ENCODE data around the gene BORCS8.

BORCS8 gene

GRCh38 chr19:19215792-19216191 lies 23.8 kb upstream of the BORCS8 start:
- Histone ChIP-seq H3K36me3 (ENCODE audit: control insufficient read depth, insufficient read depth, low read length) (no peaks in the 10 kb centered on the region), H3K9me3 (ENCODE audit: control insufficient read depth, low read length) (no peaks in the 10 kb centered on the region), H3K4me3 (ENCODE audit: insufficient read depth, low read depth, low read length, poor library complexity, severe bottlenecking) (no peak overlapping the region), H3K27me3 (replicated peaks; ENCODE audit: control insufficient read depth, insufficient read depth, low read length, poor library complexity, severe bottlenecking) (peaks cover 42% of the 10 kb centered on the region), H3K4me1 (ENCODE audit: control insufficient read depth, insufficient read depth, low read length, poor library complexity, severe bottlenecking) (no peaks in the 10 kb centered on the region), H3K27ac (ENCODE audit: insufficient read depth, low read length, poor library complexity, severe bottlenecking) (no peak overlapping the region)
- DNase-seq: no peak

GRCh38 chr19:19214892-19215291 lies 22.9 kb upstream of the BORCS8 start:
- H3K27me3 ChIP-seq (replicated peaks; ENCODE audit: control insufficient read depth, insufficient read depth, low read length, poor library complexity, severe bottlenecking): peaks cover 42% of the 10 kb centered on the region

GRCh38 chr19:19214159-19214490 lies 22.2 kb upstream of the BORCS8 start:
- H3K36me3 ChIP-seq (ENCODE audit: control insufficient read depth, insufficient read depth, low read length): no peaks in the 10 kb centered on the region
- H3K27me3 ChIP-seq (replicated peaks; ENCODE audit: control insufficient read depth, insufficient read depth, low read length, poor library complexity, severe bottlenecking): peaks cover 42% of the 10 kb centered on the region
- H3K9me3 ChIP-seq (ENCODE audit: control insufficient read depth, low read length): no peaks in the 10 kb centered on the region
- H3K4me3 ChIP-seq (ENCODE audit: insufficient read depth, low read depth, low read length, poor library complexity, severe bottlenecking): no peak overlapping the region
- DNase-seq: no peak
- H3K27ac ChIP-seq (ENCODE audit: insufficient read depth, low read length, poor library complexity, severe bottlenecking): no peak overlapping the region
- H3K4me1 ChIP-seq (ENCODE audit: control insufficient read depth, insufficient read depth, low read length, poor library complexity, severe bottlenecking): no peaks in the 10 kb centered on the region

More at GRCh38 chr19:19214892-19215291, 22.9 kb upstream of the BORCS8 start:
- no peaks in the 10 kb centered on the region for H3K36me3 ChIP-seq (ENCODE audit: control insufficient read depth, insufficient read depth, low read length)
- no peaks in the 10 kb centered on the region for H3K9me3 ChIP-seq (ENCODE audit: control insufficient read depth, low read length)
- no peak overlapping the region for H3K4me3 ChIP-seq (ENCODE audit: insufficient read depth, low read depth, low read length, poor library complexity, severe bottlenecking)
- DNase-seq: no peak
- H3K4me1 ChIP-seq (ENCODE audit: control insufficient read depth, insufficient read depth, low read length, poor library complexity, severe bottlenecking): no peaks in the 10 kb centered on the region
- H3K27ac ChIP-seq (ENCODE audit: insufficient read depth, low read length, poor library complexity, severe bottlenecking): no peak overlapping the region

- H3K36me3 ChIP-seq (ENCODE audit: control insufficient read depth, insufficient read depth, low read length): no peaks in the 10 kb centered on the region
- no peak for DNase-seq
- no peaks in the 10 kb centered on the region for H3K4me1 ChIP-seq (ENCODE audit: control insufficient read depth, insufficient read depth, low read length, poor library complexity, severe bottlenecking)
- no peak overlapping the region for H3K27ac ChIP-seq (ENCODE audit: insufficient read depth, low read length, poor library complexity, severe bottlenecking)
- H3K4me3 ChIP-seq (ENCODE audit: insufficient read depth, low read depth, low read length, poor library complexity, severe bottlenecking): no peak overlapping the region
- H3K9me3 ChIP-seq (ENCODE audit: control insufficient read depth, low read length): no peaks in the 10 kb centered on the region
- peaks cover 42% of the 10 kb centered on the region for H3K27me3 ChIP-seq (replicated peaks; ENCODE audit: control insufficient read depth, insufficient read depth, low read length, poor library complexity, severe bottlenecking)
These were observed 21.6 kb upstream of the BORCS8 start for GRCh38 chr19:19213426-19214158.

GRCh38 chr19:19212916-19213315 lies 21.0 kb upstream of the BORCS8 start:
- no peaks in the 10 kb centered on the region for H3K36me3 ChIP-seq (ENCODE audit: control insufficient read depth, insufficient read depth, low read length)
- peaks cover 2% of the 10 kb centered on the region for H3K4me1 ChIP-seq (ENCODE audit: control insufficient read depth, insufficient read depth, low read length, poor library complexity, severe bottlenecking)
- peaks cover 42% of the 10 kb centered on the region for H3K27me3 ChIP-seq (replicated peaks; ENCODE audit: control insufficient read depth, insufficient read depth, low read length, poor library complexity, severe bottlenecking)
- H3K27ac ChIP-seq (ENCODE audit: insufficient read depth, low read length, poor library complexity, severe bottlenecking): no peak overlapping the region
- no peak overlapping the region for H3K4me3 ChIP-seq (ENCODE audit: insufficient read depth, low read depth, low read length, poor library complexity, severe bottlenecking)
- H3K9me3 ChIP-seq (ENCODE audit: control insufficient read depth, low read length): no peaks in the 10 kb centered on the region
- DNase-seq: no peak

- Histone ChIP-seq H3K4me3 (ENCODE audit: insufficient read depth, low read depth, low read length, poor library complexity, severe bottlenecking) (no peak within 1 kb of the TSS), H3K27ac (ENCODE audit: insufficient read depth, low read length, poor library complexity, severe bottlenecking) (no peak within 1 kb of the TSS), H3K36me3 (ENCODE audit: control insufficient read depth, insufficient read depth, low read length) (no peaks in the 10 kb centered on the region), H3K4me1 (ENCODE audit: control insufficient read depth, insufficient read depth, low read length, poor library complexity, severe bottlenecking) (peaks cover 13% of the 10 kb centered on the region), H3K27me3 (replicated peaks; ENCODE audit: control insufficient read depth, insufficient read depth, low read length, poor library complexity, severe bottlenecking) (peaks cover 42% of the 10 kb centered on the region), H3K9me3 (ENCODE audit: control insufficient read depth, low read length) (no peaks in the 10 kb centered on the region)
- no peak for DNase-seq
These were observed 19.8 kb upstream of the BORCS8 start, which contains the start of gene NCAN for GRCh38 chr19:19211499-19212420. TSS of gene NCAN (plus strand) at chr19:19211958. CDS start at chr19:19216954, 4,996 bp downstream.

GRCh38 chr19:19209372-19209771 lies 17.4 kb upstream of the BORCS8 start:
- Histone ChIP-seq H3K27me3 (replicated peaks; ENCODE audit: control insufficient read depth, insufficient read depth, low read length, poor library complexity, severe bottlenecking) (peaks cover 29% of the 10 kb centered on the region), H3K27ac (ENCODE audit: insufficient read depth, low read length, poor library complexity, severe bottlenecking) (no peak overlapping the region), H3K4me1 (ENCODE audit: control insufficient read depth, insufficient read depth, low read length, poor library complexity, severe bottlenecking) (peaks cover 14% of the 10 kb centered on the region), H3K9me3 (ENCODE audit: control insufficient read depth, low read length) (no peaks in the 10 kb centered on the region), H3K4me3 (ENCODE audit: insufficient read depth, low read depth, low read length, poor library complexity, severe bottlenecking) (no peak overlapping the region), H3K36me3 (ENCODE audit: control insufficient read depth, insufficient read depth, low read length) (no peaks in the 10 kb centered on the region)
- DNase-seq: no peak

GRCh38 chr19:19207637-19208572 lies 16.0 kb upstream of the BORCS8 start:
- Histone ChIP-seq H3K9me3 (ENCODE audit: control insufficient read depth, low read length) (no peaks in the 10 kb centered on the region), H3K4me3 (ENCODE audit: insufficient read depth, low read depth, low read length, poor library complexity, severe bottlenecking) (no peak overlapping the region), H3K27me3 (replicated peaks; ENCODE audit: control insufficient read depth, insufficient read depth, low read length, poor library complexity, severe bottlenecking) (peaks cover 15% of the 10 kb centered on the region), H3K36me3 (ENCODE audit: control insufficient read depth, insufficient read depth, low read length) (no peaks in the 10 kb centered on the region), H3K4me1 (ENCODE audit: control insufficient read depth, insufficient read depth, low read length, poor library complexity, severe bottlenecking) (peaks cover 14% of the 10 kb centered on the region), H3K27ac (ENCODE audit: insufficient read depth, low read length, poor library complexity, severe bottlenecking) (no peak overlapping the region)
- no peak for DNase-seq

- Histone ChIP-seq H3K27ac (ENCODE audit: insufficient read depth, low read length, poor library complexity, severe bottlenecking) (no peak overlapping the region), H3K36me3 (ENCODE audit: control insufficient read depth, insufficient read depth, low read length) (no peaks in the 10 kb centered on the region), H3K27me3 (replicated peaks; ENCODE audit: control insufficient read depth, insufficient read depth, low read length, poor library complexity, severe bottlenecking) (peaks cover 6% of the 10 kb centered on the region), H3K9me3 (ENCODE audit: control insufficient read depth, low read length) (no peaks in the 10 kb centered on the region), H3K4me3 (ENCODE audit: insufficient read depth, low read depth, low read length, poor library complexity, severe bottlenecking) (no peak overlapping the region), H3K4me1 (ENCODE audit: control insufficient read depth, insufficient read depth, low read length, poor library complexity, severe bottlenecking) (peaks cover 22% of the 10 kb centered on the region)
- no peak for DNase-seq
These were observed 15.0 kb upstream of the BORCS8 start for GRCh38 chr19:19206938-19207337.
